H54 (cell line): Measurements from ENCODE around the gene TSC22D2.

ENCODE experiments used
- DNase-seq: peaks from one replicate; pipeline ENCODE4 v3.0.0; 2011; ENCODE audit warnings: low spot score, mixed read lengths; ENCODE audit not compliant: insufficient read length
- FAIRE-seq: peaks from 3 replicates; lab custom pipeline; 2011; peaks lifted over from hg19 to GRCh38; lab: Jason Lieb, UNC
- POLR2A ChIP-seq: IDR thresholded peaks from 2 replicates; pipeline ENCODE4 v1.6.1; 2011; ENCODE audit warnings: low read depth, mild to moderate bottlenecking, low read length

TSC22D2 gene

GRCh38 chr3:150396956-150397550 lies 11.0 kb upstream of the TSC22D2 start:
- FAIRE-seq (peak; percentile 41), DNase-seq (no peak)
- no peak for TF ChIP-seq POLR2A

- FAIRE-seq (no peak), DNase-seq (no peak)
- no peak for TF ChIP-seq POLR2A
Measured at GRCh38 chr3:150399060-150399459, 9.0 kb upstream of the TSC22D2 start.

- DNase-seq (no peak), FAIRE-seq (no peak)
- no peak for TF ChIP-seq POLR2A
Measured at GRCh38 chr3:150401285-150401684, 6.8 kb upstream of the TSC22D2 start.

- FAIRE-seq: peak; percentile 62
- DNase-seq: no peak
- no peak for TF ChIP-seq POLR2A
Measured at GRCh38 chr3:150402217-150402616, 5.9 kb upstream of the TSC22D2 start.

- FAIRE-seq: peak; percentile 83
- DNase-seq: no peak
- no peak for TF ChIP-seq POLR2A
Measured at GRCh38 chr3:150404023-150404422, 4.1 kb upstream of the TSC22D2 start.

- FAIRE-seq: peak; percentile 90
- no peak for DNase-seq
Measured at GRCh38 chr3:150407051-150407807, 869 bp upstream of the TSC22D2 start.

GRCh38 chr3:150407808-150408220 lies 284 bp upstream of the TSC22D2 start:
- FAIRE-seq: no peak
- no peak for DNase-seq
- TF ChIP-seq POLR2A: no peak

More at GRCh38 chr3:150407051-150407807, 869 bp upstream of the TSC22D2 start:
- TF ChIP-seq POLR2A: no peak

GRCh38 chr3:150409125-150409511 lies 1.0 kb downstream of the TSC22D2 start:
- DNase-seq (no peak), FAIRE-seq (no peak)

GRCh38 chr3:150409512-150410310 lies 1.6 kb downstream of the TSC22D2 start:
- DNase-seq (no peak), FAIRE-seq (no peak)
- TF ChIP-seq POLR2A: no peak

More at GRCh38 chr3:150409125-150409511, 1.0 kb downstream of the TSC22D2 start:
- TF ChIP-seq POLR2A: no peak

GRCh38 chr3:150410311-150411105 lies 2.4 kb downstream of the TSC22D2 start:
- no peak for TF ChIP-seq POLR2A
- DNase-seq (no peak), FAIRE-seq (no peak)

GRCh38 chr3:150411106-150411460 lies 3.0 kb downstream of the TSC22D2 start:
- FAIRE-seq (no peak), DNase-seq (no peak)
- TF ChIP-seq POLR2A: no peak

- DNase-seq: no peak
- TF ChIP-seq POLR2A: no peak
- peak; percentile 45 for FAIRE-seq
Measured at GRCh38 chr3:150411546-150411945, 3.4 kb downstream of the TSC22D2 start.

GRCh38 chr3:150411976-150412375 lies 3.9 kb downstream of the TSC22D2 start:
- TF ChIP-seq POLR2A: no peak
- DNase-seq (no peak), FAIRE-seq (no peak)
